Endothelial cell (in vitro differentiated cells): Measurements from ENCODE around the gene GABRB1. TPM values are rescaled to one million over a fixed set of nuclear protein-coding genes. Genes with fewer than 3 reads are reported as not detected.

Experiments
- DNase-seq: peaks from one replicate; pipeline ENCODE4 v3.0.0; 2021; ENCODE audit warnings: low spot score
- H3K27ac Mint-ChIP-seq: one replicate; pipeline ENCODE4 v1.8.0; 2021; ENCODE audit warnings: mixed read lengths, inconsistent platforms; ENCODE audit not compliant: unreplicated experiment
- H3K27me3 Mint-ChIP-seq: one replicate; pipeline ENCODE4 v1.8.0; 2021; ENCODE audit warnings: mild to moderate bottlenecking, moderate library complexity, mixed read lengths, inconsistent platforms; ENCODE audit not compliant: unreplicated experiment
- H3K36me3 Mint-ChIP-seq: one replicate; pipeline ENCODE4 v1.8.0; 2021; ENCODE audit warnings: mild to moderate bottlenecking, low read depth, mixed read lengths, inconsistent platforms; ENCODE audit not compliant: unreplicated experiment
- H3K4me1 Mint-ChIP-seq: one replicate; pipeline ENCODE4 v1.8.0; 2021; ENCODE audit warnings: mild to moderate bottlenecking, mixed read lengths, inconsistent platforms; ENCODE audit not compliant: unreplicated experiment
- H3K4me3 Mint-ChIP-seq: one replicate; pipeline ENCODE4 v1.8.0; 2021; ENCODE audit warnings: mild to moderate bottlenecking, mixed read lengths, inconsistent platforms; ENCODE audit not compliant: unreplicated experiment
- H3K9me3 Mint-ChIP-seq: one replicate; pipeline ENCODE4 v1.8.0; 2021; ENCODE audit warnings: mixed read lengths, inconsistent platforms; ENCODE audit not compliant: unreplicated experiment
- total RNA-seq: library from RNA; stranded (reverse); fragmentation: NEBNext Ultra II Directional; extraction: Animal tissue kit (Norgen Biotek cat#: 25700); gene quantifications from one replicate; pipeline ENCODE4 v1.2.1, GENCODE V29; 2021; ENCODE audit not compliant: unreplicated experiment
- TF ChIP-seq, protein P1 (sequence below): fragments of 200-600 bp; sonication (generic); IDR thresholded peaks from one replicate; pipeline ENCODE4 v1.5.0; 2021; ENCODE audit warnings: antibody characterized with exemption; ENCODE audit not compliant: unreplicated experiment

GABRB1 gene
- total RNA-seq, 1 donor from 2014 or later, result not detected

DNA sequence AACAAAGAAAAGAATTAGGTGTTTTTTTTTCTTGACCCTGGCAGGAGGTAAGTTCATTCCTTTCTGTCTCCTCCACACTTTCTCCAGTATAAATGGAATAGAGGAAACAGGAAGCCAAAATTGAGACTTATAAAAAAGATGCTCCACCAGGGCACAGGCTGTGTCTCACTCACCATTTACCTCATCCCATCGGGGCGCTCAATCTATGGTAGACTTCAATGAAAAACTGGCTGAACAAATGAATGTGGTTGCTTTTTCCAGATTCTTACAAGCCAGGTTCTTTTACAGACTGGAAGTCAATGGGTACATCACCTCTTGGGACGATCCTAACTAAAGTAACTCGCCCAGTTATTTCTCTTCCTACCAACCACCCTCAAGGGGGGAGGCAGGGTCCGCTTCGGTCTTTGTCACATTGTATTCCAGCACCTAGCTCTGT lies 431.4 kb downstream of the GABRB1 start:
- Mint-ChIP-seq H3K9me3 (no peaks in the 10 kb centered on the region), H3K4me1 (no peaks in the 10 kb centered on the region), H3K27me3 (no peaks in the 10 kb centered on the region), H3K4me3 (peak overlapping the region; percentile 92), H3K36me3 (no peaks in the 10 kb centered on the region), H3K27ac (peak overlapping the region; percentile 3)
- DNase-seq, result no peak
- TF ChIP-seq, protein P1, sequence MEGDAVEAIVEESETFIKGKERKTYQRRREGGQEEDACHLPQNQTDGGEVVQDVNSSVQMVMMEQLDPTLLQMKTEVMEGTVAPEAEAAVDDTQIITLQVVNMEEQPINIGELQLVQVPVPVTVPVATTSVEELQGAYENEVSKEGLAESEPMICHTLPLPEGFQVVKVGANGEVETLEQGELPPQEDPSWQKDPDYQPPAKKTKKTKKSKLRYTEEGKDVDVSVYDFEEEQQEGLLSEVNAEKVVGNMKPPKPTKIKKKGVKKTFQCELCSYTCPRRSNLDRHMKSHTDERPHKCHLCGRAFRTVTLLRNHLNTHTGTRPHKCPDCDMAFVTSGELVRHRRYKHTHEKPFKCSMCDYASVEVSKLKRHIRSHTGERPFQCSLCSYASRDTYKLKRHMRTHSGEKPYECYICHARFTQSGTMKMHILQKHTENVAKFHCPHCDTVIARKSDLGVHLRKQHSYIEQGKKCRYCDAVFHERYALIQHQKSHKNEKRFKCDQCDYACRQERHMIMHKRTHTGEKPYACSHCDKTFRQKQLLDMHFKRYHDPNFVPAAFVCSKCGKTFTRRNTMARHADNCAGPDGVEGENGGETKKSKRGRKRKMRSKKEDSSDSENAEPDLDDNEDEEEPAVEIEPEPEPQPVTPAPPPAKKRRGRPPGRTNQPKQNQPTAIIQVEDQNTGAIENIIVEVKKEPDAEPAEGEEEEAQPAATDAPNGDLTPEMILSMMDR, result no peak

DNA sequence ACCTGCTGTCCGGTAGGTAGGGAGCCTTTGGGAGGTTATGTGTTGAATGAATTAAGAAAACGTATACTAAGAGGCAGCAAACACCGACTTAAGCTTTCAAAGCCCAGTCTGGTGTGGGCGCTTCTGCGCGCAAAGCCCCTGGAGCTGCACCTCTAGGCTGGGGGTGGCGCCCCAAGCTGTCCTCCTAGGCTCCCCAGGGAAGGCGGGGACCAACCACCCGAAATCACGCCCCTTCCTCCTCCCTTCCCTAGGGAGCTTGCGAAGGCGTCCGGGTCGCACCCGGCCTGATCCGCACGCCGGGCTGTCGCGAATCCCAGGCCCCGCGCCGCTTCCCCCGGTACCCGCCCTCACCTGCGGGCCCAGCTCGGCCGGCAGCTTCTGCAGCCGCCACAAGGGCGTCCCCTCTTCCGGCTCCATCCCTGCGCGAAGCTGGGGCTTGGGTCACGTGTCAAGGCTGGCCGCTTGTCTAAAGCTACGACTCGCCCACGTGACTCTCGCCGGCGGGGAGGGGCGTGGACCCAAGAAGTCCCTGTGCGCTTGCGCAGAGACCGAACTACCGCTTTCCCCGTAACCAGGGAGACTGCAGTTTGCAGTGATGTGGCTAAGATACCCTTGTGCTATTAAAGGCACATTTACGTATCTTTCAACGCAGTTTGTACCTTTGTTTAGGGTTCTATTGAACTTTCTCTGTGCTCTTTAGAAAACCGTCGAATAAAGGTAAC lies 432.0 kb downstream of the GABRB1 start, which contains the start of gene COMMD8:
Gene COMMD8, minus strand, starts transcription at position 468 of the 722 bp plus-strand sequence. Its CDS starts 51 bp downstream, at position 417.
- H3K4me1 Mint-ChIP-seq, result no peaks in the 10 kb centered on the region
- H3K27ac Mint-ChIP-seq, result peak within 1 kb of the TSS; percentile 86
- H3K36me3 Mint-ChIP-seq, result no peaks in the 10 kb centered on the region

DNA sequence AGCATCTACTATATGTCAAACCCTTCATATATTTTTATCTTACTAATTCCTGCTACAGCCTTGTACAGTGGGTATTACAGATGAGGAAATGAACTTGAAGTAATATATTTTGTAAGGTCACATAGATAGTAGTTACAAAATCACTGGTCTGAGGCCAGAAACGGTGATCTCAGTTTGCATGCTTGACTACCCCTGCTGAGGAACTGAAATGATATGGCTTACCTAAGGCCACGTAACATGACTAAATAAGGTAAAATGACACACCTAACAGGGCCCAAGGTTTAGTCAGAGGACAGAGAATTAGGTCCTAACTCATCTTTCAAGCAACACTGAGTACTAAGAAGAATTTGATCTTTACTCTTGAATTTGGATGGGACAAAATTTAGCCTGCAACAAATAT lies 433.6 kb downstream of the GABRB1 start:
- Mint-ChIP-seq H3K4me1 (no peaks in the 10 kb centered on the region), H3K36me3 (no peaks in the 10 kb centered on the region), H3K4me3 (no peak overlapping the region), H3K27ac (no peak overlapping the region), H3K27me3 (no peaks in the 10 kb centered on the region), H3K9me3 (no peaks in the 10 kb centered on the region)
- TF ChIP-seq, protein P1, result no peak
- no peak for DNase-seq

More for the DNA sequence above, 432.0 kb downstream of the GABRB1 start, which contains the start of gene COMMD8:
- DNase-seq, result peak; percentile 94
- Mint-ChIP-seq H3K4me3 (peak within 1 kb of the TSS; percentile 92), H3K9me3 (no peaks in the 10 kb centered on the region), H3K27me3 (no peaks in the 10 kb centered on the region)
- TF ChIP-seq, protein P1, result peak; percentile 17

DNA sequence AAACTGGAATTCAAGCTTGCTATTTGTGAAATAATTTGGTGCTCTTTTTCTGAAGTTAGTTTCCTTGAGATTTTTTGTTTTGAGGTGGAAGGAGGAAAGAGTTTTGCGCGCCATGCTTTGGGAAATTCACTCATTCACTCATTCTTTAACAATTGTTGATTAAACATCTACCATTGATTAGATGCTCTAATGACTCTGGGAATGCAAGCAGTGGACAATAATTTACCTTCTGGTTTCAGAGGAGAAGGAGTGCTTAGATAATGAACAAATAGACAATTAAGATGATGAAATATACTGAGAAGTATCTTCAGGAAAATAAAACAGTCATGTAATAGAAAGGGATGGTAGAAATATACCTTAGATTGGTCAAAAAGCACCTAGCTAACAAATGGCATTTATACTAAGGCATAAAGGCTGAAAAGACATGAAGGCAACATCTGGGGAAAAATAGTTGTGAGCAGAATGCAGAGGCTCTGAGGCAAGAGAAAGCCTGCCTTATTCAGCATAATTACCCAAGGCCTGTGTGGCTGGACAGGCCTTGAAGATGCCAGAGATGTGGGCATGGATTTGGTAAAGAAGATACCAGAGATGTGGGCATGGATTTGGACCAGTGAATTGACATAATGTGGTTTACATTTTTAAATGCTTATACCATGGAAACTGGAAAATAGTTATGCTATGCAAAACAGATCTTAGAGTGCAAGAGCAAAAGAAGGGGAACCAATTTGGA lies 434.9 kb downstream of the GABRB1 start:
- no peaks in the 10 kb centered on the region for H3K9me3 Mint-ChIP-seq
- H3K4me1 Mint-ChIP-seq, result no peaks in the 10 kb centered on the region
- H3K27ac Mint-ChIP-seq, result no peak overlapping the region
- no peak overlapping the region for H3K4me3 Mint-ChIP-seq
- DNase-seq, result no peak
- no peaks in the 10 kb centered on the region for H3K36me3 Mint-ChIP-seq
- H3K27me3 Mint-ChIP-seq, result no peaks in the 10 kb centered on the region
- TF ChIP-seq, protein P1, result no peak
